Left colon (tissue), 2 donors: ENCODE measurements around the gene KIF20B. TPM values are rescaled to one million over a fixed set of nuclear protein-coding genes. Genes with fewer than 3 reads are reported as not detected.

ENCODE experiments used
- ATAC-seq: fragments of 200-7000 bp; cut with Tn5 transposase; one replicate; pipeline ENCODE4 v1.9.1; 2020; ENCODE audit warnings: mild to moderate bottlenecking, moderate library complexity
- DNase-seq, 2 donors: peaks; one replicate each; pipeline ENCODE4 v3.0.0-alpha.2; 2020
- intact Hi-C, 2 donors: fragments of 100-400 bp; cut with DNase I in 1 of 2; cut with micrococcal nuclease in 1 of 2; formaldehyde crosslinking; loops; one replicate each; pipeline versions ENCODE4 v1.11.2 to v1.14.0; 2022; cut with DNase I, micrococcal nuclease
- total RNA-seq, 2 donors: library from RNA; stranded (reverse); fragmentation: NEBNext Ultra II Directional; extraction: Animal tissue kit (Norgen Biotek cat#: 25700); gene quantifications; one replicate each; pipeline ENCODE4 v1.2.1, GENCODE V29; 2021
- donor health status: DM: no; HTN: no; CAD: no.
- donor health status: DM: yes; HTN: yes; CAD: no.

KIF20B gene
- total RNA-seq, 2 donors from 2014 or later: 5.6 to 8.9 TPM

- ATAC-seq: no peak
- no peak for DNase-seq
- intact Hi-C loops: no loop called here
These were observed 16.8 kb upstream of the KIF20B start for GRCh38 chr10:89684604-89685003.

GRCh38 chr10:89685936-89686335, 15.5 kb upstream of the KIF20B start:
- intact Hi-C loops: no loop called here

GRCh38 chr10:89690027-89690426, 11.4 kb upstream of the KIF20B start:
- DNase-seq (no peak), ATAC-seq (no peak)
- intact Hi-C loops: no loop called here

More at GRCh38 chr10:89685936-89686335, 15.5 kb upstream of the KIF20B start:
- DNase-seq (no peak), ATAC-seq (no peak)

- intact Hi-C loops: no loop called here
- no peak for ATAC-seq
- DNase-seq: no peak
These were observed 9.0 kb upstream of the KIF20B start for GRCh38 chr10:89692416-89692815.

GRCh38 chr10:89693176-89693575, 8.2 kb upstream of the KIF20B start:
- ATAC-seq (no peak), DNase-seq (no peak)
- intact Hi-C loops: no loop called here

GRCh38 chr10:89695307-89695706, 6.1 kb upstream of the KIF20B start:
- ATAC-seq: peak; percentile 63
- no peak for DNase-seq
- intact Hi-C loops: no loop called here

- intact Hi-C loops: no loop called here
- ATAC-seq: no peak
- no peak for DNase-seq
These were observed 3.4 kb upstream of the KIF20B start for GRCh38 chr10:89697946-89698345.

GRCh38 chr10:89699581-89700064, 1.8 kb upstream of the KIF20B start:
- intact Hi-C loops: loop anchor here in 1 of 2 donors (10.0 kb wide), 1 partner anchor 275 kb away; no protein-coding TSS in a partner anchor
- DNase-seq (no peak), ATAC-seq (no peak)

GRCh38 chr10:89700923-89701241, 508 bp upstream of the KIF20B start:
- intact Hi-C loops: loop anchor here in 1 of 2 donors (10.0 kb wide), 1 partner anchor 276 kb away; no protein-coding TSS in a partner anchor
- ATAC-seq (no peak), DNase-seq (no peak)

GRCh38 chr10:89702121-89702480, 711 bp downstream of the KIF20B start:
- ATAC-seq (no peak), DNase-seq (peak in 1 of 2 donors; percentile 18)
- intact Hi-C loops: loop anchor here in 1 of 2 donors (10.0 kb wide), 1 partner anchor 277 kb away; no protein-coding TSS in a partner anchor

- intact Hi-C loops: loop anchor here in 1 of 2 donors (10.0 kb wide), 1 partner anchor 281 kb away; no protein-coding TSS in a partner anchor
- ATAC-seq (no peak), DNase-seq (no peak)
These were observed 4.1 kb downstream of the KIF20B start for GRCh38 chr10:89705466-89705865.

- DNase-seq: no peak
- intact Hi-C loops: loop anchor here in 1 of 2 donors (10.0 kb wide), 1 partner anchor 281 kb away; no protein-coding TSS in a partner anchor
- no peak for ATAC-seq
These were observed 4.6 kb downstream of the KIF20B start for GRCh38 chr10:89706011-89706410.

- DNase-seq (no peak), ATAC-seq (no peak)
- intact Hi-C loops: loop anchor here in 1 of 2 donors (10.0 kb wide), 1 partner anchor 283 kb away; no protein-coding TSS in a partner anchor
These were observed 6.0 kb downstream of the KIF20B start for GRCh38 chr10:89707372-89707771.

- DNase-seq (no peak), ATAC-seq (no peak)
- intact Hi-C loops: no loop called here
These were observed 9.4 kb downstream of the KIF20B start for GRCh38 chr10:89710753-89711152.

GRCh38 chr10:89734616-89735015, 33.2 kb downstream of the KIF20B start:
- DNase-seq (no peak), ATAC-seq (no peak)
- intact Hi-C loops: no loop called here

GRCh38 chr10:89738551-89739209, 37.3 kb downstream of the KIF20B start:
- DNase-seq: no peak
- intact Hi-C loops: no loop called here
- peak; percentile 76 for ATAC-seq

GRCh38 chr10:89741126-89741762, 39.9 kb downstream of the KIF20B start:
- DNase-seq (no peak), ATAC-seq (no peak)
- intact Hi-C loops: no loop called here

GRCh38 chr10:89744026-89744425, 42.6 kb downstream of the KIF20B start:
- no peak for DNase-seq
- intact Hi-C loops: no loop called here
- ATAC-seq: no peak

- intact Hi-C loops: no loop called here
- ATAC-seq (no peak), DNase-seq (no peak)
These were observed 44.5 kb downstream of the KIF20B start for GRCh38 chr10:89745903-89746302.

- no peak for ATAC-seq
- intact Hi-C loops: no loop called here
- DNase-seq: no peak
These were observed 49.1 kb downstream of the KIF20B start for GRCh38 chr10:89750441-89750840.
